Liver (tissue), 9 donors: ENCODE data around the gene STRN. TPM values are rescaled to one million over a fixed set of nuclear protein-coding genes. Genes with fewer than 3 reads are reported as not detected.
"Not testable (repeated sequence)": the region's sequence is repeated elsewhere in the genome, so short reads cannot be mapped to it uniquely, and the experiment has no call there.

ENCODE experiments used
- DNase-seq: peaks from one replicate; pipeline ENCODE4 v3.0.0-alpha.2; 2017; ENCODE audit warnings: low spot score
- H3K27ac ChIP-seq, 2 donors: one replicate each; pipeline ENCODE4 v1.7.0; 2013; ENCODE audit warnings: inconsistent platforms in 2 of 2, low read length in 2 of 2, control low read depth in 1 of 2, low read depth in 1 of 2, mild to moderate bottlenecking in 1 of 2
- H3K27me3 ChIP-seq, 4 donors: one replicate each; pipeline versions ENCODE4 v1.6.1 to v1.7.0; 2013; ENCODE audit warnings: low read length in 3 of 4, inconsistent platforms in 1 of 4, mild to moderate bottlenecking in 1 of 4, moderate library complexity in 1 of 4; ENCODE audit not compliant: control insufficient read depth in 4 of 4, insufficient read depth in 4 of 4
- H3K36me3 ChIP-seq, 4 donors: one replicate each; pipeline versions ENCODE4 v1.6.1 to v1.7.0; 2013; ENCODE audit warnings: low read length in 3 of 4, mild to moderate bottlenecking in 3 of 4, low read depth in 1 of 4, moderate library complexity in 1 of 4; ENCODE audit not compliant: control insufficient read depth in 4 of 4, insufficient read depth in 3 of 4
- H3K4me1 ChIP-seq, 4 donors: one replicate each; pipeline versions ENCODE4 v1.6.1 to v1.7.0; 2013; ENCODE audit warnings: low read length in 3 of 4, mild to moderate bottlenecking in 3 of 4, moderate library complexity in 1 of 4; ENCODE audit not compliant: control insufficient read depth in 4 of 4, insufficient read depth in 4 of 4
- H3K4me3 ChIP-seq, 3 donors: one replicate each; pipeline versions ENCODE4 v1.6.1 to v1.7.0; 2013; ENCODE audit warnings: low read length in 3 of 3, control low read depth in 1 of 3, low read depth in 1 of 3, mild to moderate bottlenecking in 1 of 3
- H3K9ac ChIP-seq, 2 donors: one replicate each; pipeline ENCODE4 v1.7.0; 2013; ENCODE audit warnings: low read length in 2 of 2, mild to moderate bottlenecking in 2 of 2, moderate library complexity in 2 of 2, control low read depth in 1 of 2, low read depth in 1 of 2
- H3K9me3 ChIP-seq, 4 donors: one replicate each; pipeline versions ENCODE4 v1.6.1 to v1.7.0; 2013; ENCODE audit warnings: low read length in 3 of 4; ENCODE audit not compliant: control insufficient read depth in 4 of 4
- EGR1 ChIP-seq, 2 donors: IDR thresholded peaks; 2 replicates each; pipeline ENCODE4 v1.6.1; 2016 to 2018; ENCODE audit warnings: antibody characterized with exemption in 2 of 2, low read depth in 2 of 2
- FOXA1 ChIP-seq: IDR thresholded peaks from 2 replicates; pipeline ENCODE4 v1.6.1; 2016; ENCODE audit warnings: antibody characterized with exemption
- GABPA ChIP-seq, 2 donors: IDR thresholded peaks in 1 of 2; conservative IDR thresholded peaks in 1 of 2; 2 replicates each; pipeline ENCODE4 v1.6.1; 2016; ENCODE audit warnings: antibody characterized with exemption in 2 of 2, mild to moderate bottlenecking in 1 of 2, moderate library complexity in 1 of 2
- HNF4A ChIP-seq, 2 donors: conservative IDR thresholded peaks; 2 replicates each; pipeline ENCODE4 v1.6.1; 2016; ENCODE audit warnings: antibody characterized with exemption in 2 of 2, mild to moderate bottlenecking in 2 of 2
- JUND ChIP-seq, 2 donors: IDR thresholded peaks; 2 replicates each; pipeline ENCODE4 v1.6.1; 2016; ENCODE audit warnings: antibody characterized with exemption in 2 of 2
- RAD21 ChIP-seq, 2 donors: IDR thresholded peaks; 2 replicates each; pipeline ENCODE4 v1.6.1; 2016; ENCODE audit warnings: antibody characterized with exemption in 2 of 2, mild to moderate bottlenecking in 2 of 2
- RXRA ChIP-seq, 2 donors: IDR thresholded peaks; 2 replicates each; pipeline ENCODE4 v1.6.1; 2017 to 2018; ENCODE audit warnings: antibody characterized with exemption in 2 of 2, mild to moderate bottlenecking in 1 of 2
- TAF1 ChIP-seq: conservative IDR thresholded peaks from 2 replicates; pipeline ENCODE4 v1.6.1; 2016; ENCODE audit warnings: antibody characterized with exemption, mild to moderate bottlenecking
- ZBTB33 ChIP-seq: IDR thresholded peaks from 2 replicates; pipeline ENCODE4 v1.6.1; 2016; ENCODE audit warnings: antibody characterized with exemption
- WGBS: extraction: QIAGEN DNeasy Blood & Tissue Kit; methylation state at CpG from one replicate; pipeline ENCODE4 v1.1.7; 2013; 5-methylcytosine and 5-hydroxymethylcytosine counted together
- polyA plus RNA-seq, 2 donors: library from polyadenylated mRNA; stranded (reverse) in 1 of 2; unstranded in 1 of 2; fragments of 200-250 nt in 1 of 2; fragments of >200 nt in 1 of 2; fragmentation: Nextera tagmentation in 1 of 2; extraction: Ambion mirVana in 1 of 2; gene quantifications; one replicate each; pipeline versions ENCODE4 v1.2.1 to v1.2.3, GENCODE V29; 2013 to 2015
- total RNA-seq, 2 donors: library from RNA; depleted of rRNA; stranded (reverse); fragments of >200 nt; gene quantifications; one replicate each; pipeline ENCODE4 v1.2.3, GENCODE V29; 2014
- TF ChIP-seq, protein P1 (sequence below): IDR thresholded peaks from 2 replicates; pipeline ENCODE4 v1.6.1; 2016; ENCODE audit warnings: antibody characterized with exemption
- donor health status: healthy.
- donor health status: healthy.
- donor health status: healthy.
- donor health status: healthy.
- donor health status: healthy.

STRN gene
- total and polyA plus RNA-seq, 4 donors: 2.5 to 11.9 (median 5.6) TPM

GRCh38 chr2:36834203-36834602 is 132.1 kb downstream of the STRN start (continued):
- TF ChIP-seq RXRA (IDR thresholded peaks at IDR 0.05) (no peak), EGR1 (IDR thresholded peaks at IDR 0.05; ENCODE audit: low read depth in 2 of 2) (no peak), FOXA1 (no peak), HNF4A (conservative IDR thresholded peaks at IDR 0.05) (no peak), TAF1 (no peak)

GRCh38 chr2:36831185-36831584 is 135.2 kb downstream of the STRN start:
- Histone ChIP-seq H3K4me1 (no peaks in the 10 kb centered on the region), H3K27ac (no peak overlapping the region), H3K36me3 (no peaks in the 10 kb centered on the region), H3K27me3 (no peaks in the 10 kb centered on the region), H3K9me3 (no peaks in the 10 kb centered on the region), H3K4me3 (no peak overlapping the region), H3K9ac (no peak overlapping the region)
- TF ChIP-seq GABPA (IDR thresholded peaks at IDR 0.05 in 1 of 2, conservative IDR thresholded peaks at IDR 0.05 in 1 of 2) (no peak), RAD21 (IDR thresholded peaks at IDR 0.05) (no peak), ZBTB33 (no peak)
- TF ChIP-seq, protein P1, sequence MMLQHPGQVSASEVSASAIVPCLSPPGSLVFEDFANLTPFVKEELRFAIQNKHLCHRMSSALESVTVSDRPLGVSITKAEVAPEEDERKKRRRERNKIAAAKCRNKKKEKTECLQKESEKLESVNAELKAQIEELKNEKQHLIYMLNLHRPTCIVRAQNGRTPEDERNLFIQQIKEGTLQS: no peak
- no peak for DNase-seq
- 75% methylated on average over 1 of the region's 1 CpG for WGBS

GRCh38 chr2:36824683-36825082 is 141.7 kb downstream of the STRN start:
- not testable (repeated sequence) for H3K9me3 ChIP-seq, H3K27ac ChIP-seq, H3K4me3 ChIP-seq, DNase-seq, H3K27me3 ChIP-seq, H3K9ac ChIP-seq, H3K36me3 ChIP-seq
- H3K4me1 ChIP-seq: peaks cover 7 to 23% (median 19%) of the 10 kb centered on the region in 4 donors
- 79% methylated on average over 2 of the region's 2 CpGs for WGBS

DNA sequence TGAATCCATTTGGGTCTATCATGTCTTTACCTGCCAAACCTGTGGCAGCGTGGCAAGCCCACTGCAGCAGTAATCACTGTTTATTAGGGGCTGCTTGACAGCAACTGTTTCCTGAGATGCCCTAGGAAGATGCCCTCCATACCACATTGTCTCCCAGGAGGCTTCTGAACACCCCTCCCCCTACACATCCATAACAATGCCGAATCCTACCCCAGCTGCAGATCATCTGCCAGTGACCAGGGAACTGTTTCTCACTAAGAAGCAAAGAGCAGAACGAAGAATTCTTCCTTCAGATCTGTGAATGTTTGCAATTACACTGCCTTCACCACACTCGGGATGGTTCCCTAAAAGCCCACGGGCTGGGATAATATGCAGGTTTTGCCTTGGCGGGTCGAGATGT is 142.1 kb downstream of the STRN start:
- Histone ChIP-seq H3K4me1 (peaks cover 7 to 23% (median 19%) of the 10 kb centered on the region in 4 donors), H3K4me3 (no peak overlapping the region), H3K9ac (no peak overlapping the region), H3K27ac (no peak overlapping the region), H3K36me3 (no peaks in the 10 kb centered on the region), H3K27me3 (no peaks in the 10 kb centered on the region), H3K9me3 (no peaks in the 10 kb centered on the region)
- TF ChIP-seq JUND (IDR thresholded peaks at IDR 0.05) (no peak), RXRA (IDR thresholded peaks at IDR 0.05) (no peak), EGR1 (IDR thresholded peaks at IDR 0.05; ENCODE audit: low read depth in 2 of 2) (no peak)
- TF ChIP-seq, protein P1: no peak
- no peak for DNase-seq
- 92% methylated on average over 7 of the region's 7 CpGs for WGBS
